ENCODE results near the gene SFI1.
A peak's percentile ranks its signal among the peaks of the same experiment; 100 is the strongest.

- TF ChIP-seq CTCF (IDR thresholded peaks at IDR 0.05) (peak in 1 of 5 experiments; percentile 11), POLR2AphosphoS5 (IDR thresholded peaks at IDR 0.05) (peak; percentile 73 to 83 (median 79))
Measured at GRCh38 chr22:31489632-31490495, 6.5 kb upstream of the SFI1 start, which contains the start of gene EIF4ENIF1.

All from transverse colon (tissue), 4 donors.